ENCODE measurements around the gene CAVIN4. TPM values are rescaled to one million over a fixed set of nuclear protein-coding genes. Genes with fewer than 3 reads are reported as not detected.
A peak's percentile ranks its signal among the peaks of the same experiment; 100 is the strongest.

CAVIN4 gene
- total RNA-seq, 1 experiment from 2014 or later: 0.59 TPM

DNA sequence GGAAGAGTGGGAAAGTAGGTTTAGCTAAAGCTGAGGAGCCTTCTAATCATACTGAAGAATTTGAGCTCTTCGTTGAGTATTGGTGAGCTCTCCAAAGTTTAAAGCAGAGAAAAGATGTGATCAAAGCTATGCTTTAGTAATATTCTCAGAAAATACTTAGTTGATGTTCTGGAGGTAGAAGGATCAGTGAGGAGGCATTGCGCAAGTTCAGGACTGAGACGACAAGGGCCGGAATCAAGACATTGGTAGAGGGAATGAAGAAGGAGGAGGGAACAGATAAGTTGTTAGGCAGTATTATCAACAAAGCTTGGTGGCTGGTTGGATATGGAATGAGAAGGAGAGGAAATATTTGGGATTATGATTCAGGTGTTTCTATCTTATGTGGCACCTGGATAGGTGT lies 7.1 kb downstream of the CAVIN4 start:
- ATAC-seq (no peak), DNase-seq (ENCODE audit: low read depth, low spot score) (no peak)
- Histone ChIP-seq H3K36me3 (ENCODE audit: control insufficient read depth in 1 of 2, insufficient read depth in 2 of 2, low read length in 2 of 2) (no peaks in the 10 kb centered on the region), H3K4me1 (ENCODE audit: control insufficient read depth in 1 of 2, insufficient read depth in 2 of 2, low read length in 2 of 2) (peaks cover 8 to 34% of the 10 kb centered on the region in 2 experiments; a peak in 3 of 4 replicates), H3K4me3 (replicated peaks in 1 of 2; ENCODE audit: low read depth in 1 of 2, low read length in 2 of 2) (no peak overlapping the region), H3K9me3 (ENCODE audit: control insufficient read depth in 1 of 2, insufficient read depth in 1 of 2, low read depth in 1 of 2, low read length in 2 of 2) (no peaks in the 10 kb centered on the region), H3K27me3 (ENCODE audit: insufficient read depth, low read length) (no peaks in the 10 kb centered on the region), H3K27ac (ENCODE audit: low read depth, low read length) (no peak overlapping the region), H2AFZ (ENCODE audit: low read depth, low read length, poor library complexity, severe bottlenecking) (no peak overlapping the region), H3K4me2 (ENCODE audit: low read length) (no peak overlapping the region), H3K79me2 (ENCODE audit: insufficient read depth, low read length) (no peaks in the 10 kb centered on the region), H4K20me1 (ENCODE audit: insufficient read depth) (no peaks in the 10 kb centered on the region), H3K9ac (ENCODE audit: low read length) (no peak overlapping the region), H3K9me2 (ENCODE audit: insufficient read depth) (no peaks in the 10 kb centered on the region)
- TF ChIP-seq CEBPB (IDR thresholded peaks at IDR 0.05; ENCODE audit: low read depth) (0 out of 2 replicates have a peak, but pooled peaks have one; percentile 19), POLR2AphosphoS5 (IDR thresholded peaks at IDR 0.05; ENCODE audit: low read depth, low read length) (no peak)
- ChIA-PET RAD21 (ENCODE audit: low non-redundant PET in 1 of 2, low total read pairs in 2 of 2, uncharacterized antibody in 2 of 2, unreplicated experiment in 2 of 2) (no interaction called here), CTCF (interaction anchor here (1.3 kb wide), 1 partner anchor 10 kb away, joined by 3 read pairs; no protein-coding TSS in a partner anchor), POLR2A (no interaction called here)
- BruUV-seq (replicated peaks): no TSS peak
- intact Hi-C loops (cut with micrococcal nuclease): no loop called here

DNA sequence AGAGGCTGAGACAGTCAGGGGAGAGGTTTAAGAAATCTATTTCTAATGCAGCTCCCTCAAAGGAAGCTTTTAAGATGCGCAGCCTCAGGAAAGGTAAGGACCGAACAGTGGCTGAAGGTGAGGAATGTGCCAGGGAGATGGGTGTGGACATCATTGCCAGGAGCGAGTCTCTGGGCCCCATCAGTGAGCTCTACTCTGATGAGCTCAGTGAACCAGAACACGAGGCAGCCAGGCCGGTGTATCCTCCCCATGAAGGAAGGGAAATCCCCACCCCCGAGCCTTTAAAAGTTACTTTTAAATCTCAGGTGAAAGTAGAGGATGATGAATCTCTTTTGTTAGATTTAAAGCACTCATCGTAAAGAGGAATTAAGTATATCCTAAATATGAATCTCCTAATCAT lies 8.2 kb downstream of the CAVIN4 start:
- CTCF ChIA-PET: interaction anchor here (1.3 kb wide), 1 partner anchor 16 kb away, joined by 4 read pairs; no protein-coding TSS in a partner anchor
- H3K9me2 ChIP-seq (ENCODE audit: insufficient read depth): no peaks in the 10 kb centered on the region
- H3K4me3 ChIP-seq (replicated peaks in 1 of 2; ENCODE audit: low read depth in 1 of 2, low read length in 2 of 2): no peak overlapping the region
- no peaks in the 10 kb centered on the region for H3K36me3 ChIP-seq (ENCODE audit: control insufficient read depth in 1 of 2, insufficient read depth in 2 of 2, low read length in 2 of 2)
- H4K20me1 ChIP-seq (ENCODE audit: insufficient read depth): no peaks in the 10 kb centered on the region
- no peak for ATAC-seq
- no peak overlapping the region for H3K9ac ChIP-seq (ENCODE audit: low read length)
- TF ChIP-seq CBX3 (IDR thresholded peaks at IDR 0.05; ENCODE audit: low read depth) (no peak), POLR2AphosphoS5 (IDR thresholded peaks at IDR 0.05; ENCODE audit: low read depth, low read length) (no peak), TCF7L2 (IDR thresholded peaks at IDR 0.05; ENCODE audit: borderline replicate concordance, extremely low read depth, insufficient read depth, insufficient read length) (no peak), CEBPB (IDR thresholded peaks at IDR 0.05; ENCODE audit: low read depth) (no peak), SP1 (IDR thresholded peaks at IDR 0.05; ENCODE audit: low read depth) (no peak), SRF (IDR thresholded peaks at IDR 0.05; ENCODE audit: low read depth) (no peak), ZNF274 (IDR thresholded peaks at IDR 0.05; ENCODE audit: low read depth, low read length) (no peak), ELF1 (IDR thresholded peaks at IDR 0.05; ENCODE audit: borderline replicate concordance, low read depth) (no peak), FOSL1 (IDR thresholded peaks at IDR 0.05; ENCODE audit: low read depth) (no peak), EGR1 (IDR thresholded peaks at IDR 0.05; ENCODE audit: low read depth) (no peak), ZFX (IDR thresholded peaks at IDR 0.05) (no peak)
- TF ChIP-seq, protein P1, sequence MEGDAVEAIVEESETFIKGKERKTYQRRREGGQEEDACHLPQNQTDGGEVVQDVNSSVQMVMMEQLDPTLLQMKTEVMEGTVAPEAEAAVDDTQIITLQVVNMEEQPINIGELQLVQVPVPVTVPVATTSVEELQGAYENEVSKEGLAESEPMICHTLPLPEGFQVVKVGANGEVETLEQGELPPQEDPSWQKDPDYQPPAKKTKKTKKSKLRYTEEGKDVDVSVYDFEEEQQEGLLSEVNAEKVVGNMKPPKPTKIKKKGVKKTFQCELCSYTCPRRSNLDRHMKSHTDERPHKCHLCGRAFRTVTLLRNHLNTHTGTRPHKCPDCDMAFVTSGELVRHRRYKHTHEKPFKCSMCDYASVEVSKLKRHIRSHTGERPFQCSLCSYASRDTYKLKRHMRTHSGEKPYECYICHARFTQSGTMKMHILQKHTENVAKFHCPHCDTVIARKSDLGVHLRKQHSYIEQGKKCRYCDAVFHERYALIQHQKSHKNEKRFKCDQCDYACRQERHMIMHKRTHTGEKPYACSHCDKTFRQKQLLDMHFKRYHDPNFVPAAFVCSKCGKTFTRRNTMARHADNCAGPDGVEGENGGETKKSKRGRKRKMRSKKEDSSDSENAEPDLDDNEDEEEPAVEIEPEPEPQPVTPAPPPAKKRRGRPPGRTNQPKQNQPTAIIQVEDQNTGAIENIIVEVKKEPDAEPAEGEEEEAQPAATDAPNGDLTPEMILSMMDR (IDR thresholded peaks at IDR 0.05 in 2 of 3, conservative IDR thresholded peaks at IDR 0.05 in 1 of 3; ENCODE audit: borderline replicate concordance in 1 of 3, insufficient read depth in 1 of 3, low read depth in 2 of 3, low read length in 2 of 3): no peak
- TF ChIP-seq, protein P2, sequence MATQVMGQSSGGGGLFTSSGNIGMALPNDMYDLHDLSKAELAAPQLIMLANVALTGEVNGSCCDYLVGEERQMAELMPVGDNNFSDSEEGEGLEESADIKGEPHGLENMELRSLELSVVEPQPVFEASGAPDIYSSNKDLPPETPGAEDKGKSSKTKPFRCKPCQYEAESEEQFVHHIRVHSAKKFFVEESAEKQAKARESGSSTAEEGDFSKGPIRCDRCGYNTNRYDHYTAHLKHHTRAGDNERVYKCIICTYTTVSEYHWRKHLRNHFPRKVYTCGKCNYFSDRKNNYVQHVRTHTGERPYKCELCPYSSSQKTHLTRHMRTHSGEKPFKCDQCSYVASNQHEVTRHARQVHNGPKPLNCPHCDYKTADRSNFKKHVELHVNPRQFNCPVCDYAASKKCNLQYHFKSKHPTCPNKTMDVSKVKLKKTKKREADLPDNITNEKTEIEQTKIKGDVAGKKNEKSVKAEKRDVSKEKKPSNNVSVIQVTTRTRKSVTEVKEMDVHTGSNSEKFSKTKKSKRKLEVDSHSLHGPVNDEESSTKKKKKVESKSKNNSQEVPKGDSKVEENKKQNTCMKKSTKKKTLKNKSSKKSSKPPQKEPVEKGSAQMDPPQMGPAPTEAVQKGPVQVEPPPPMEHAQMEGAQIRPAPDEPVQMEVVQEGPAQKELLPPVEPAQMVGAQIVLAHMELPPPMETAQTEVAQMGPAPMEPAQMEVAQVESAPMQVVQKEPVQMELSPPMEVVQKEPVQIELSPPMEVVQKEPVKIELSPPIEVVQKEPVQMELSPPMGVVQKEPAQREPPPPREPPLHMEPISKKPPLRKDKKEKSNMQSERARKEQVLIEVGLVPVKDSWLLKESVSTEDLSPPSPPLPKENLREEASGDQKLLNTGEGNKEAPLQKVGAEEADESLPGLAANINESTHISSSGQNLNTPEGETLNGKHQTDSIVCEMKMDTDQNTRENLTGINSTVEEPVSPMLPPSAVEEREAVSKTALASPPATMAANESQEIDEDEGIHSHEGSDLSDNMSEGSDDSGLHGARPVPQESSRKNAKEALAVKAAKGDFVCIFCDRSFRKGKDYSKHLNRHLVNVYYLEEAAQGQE (IDR thresholded peaks at IDR 0.05; ENCODE audit: low read depth): no peak
- TF ChIP-seq, protein P3, sequence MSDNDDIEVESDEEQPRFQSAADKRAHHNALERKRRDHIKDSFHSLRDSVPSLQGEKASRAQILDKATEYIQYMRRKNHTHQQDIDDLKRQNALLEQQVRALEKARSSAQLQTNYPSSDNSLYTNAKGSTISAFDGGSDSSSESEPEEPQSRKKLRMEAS (IDR thresholded peaks at IDR 0.05): no peak
- H3K27me3 ChIP-seq (ENCODE audit: insufficient read depth, low read length): no peaks in the 10 kb centered on the region
- no peak overlapping the region for H3K27ac ChIP-seq (ENCODE audit: low read depth, low read length)
- no peaks in the 10 kb centered on the region for H3K79me2 ChIP-seq (ENCODE audit: insufficient read depth, low read length)
- H3K4me1 ChIP-seq (ENCODE audit: control insufficient read depth in 1 of 2, insufficient read depth in 2 of 2, low read length in 2 of 2): peaks cover 8 to 34% of the 10 kb centered on the region in 2 experiments; a peak in 3 of 4 replicates
- no peaks in the 10 kb centered on the region for H3K9me3 ChIP-seq (ENCODE audit: control insufficient read depth in 1 of 2, insufficient read depth in 1 of 2, low read depth in 1 of 2, low read length in 2 of 2)
- no TSS peak for BruUV-seq (replicated peaks)
- intact Hi-C loops (cut with micrococcal nuclease): no loop called here
- RAD21 ChIA-PET (ENCODE audit: low non-redundant PET in 1 of 2, low total read pairs in 2 of 2, uncharacterized antibody in 2 of 2, unreplicated experiment in 2 of 2): no interaction called here
- no peak overlapping the region for H2AFZ ChIP-seq (ENCODE audit: low read depth, low read length, poor library complexity, severe bottlenecking)
- H3K4me2 ChIP-seq (ENCODE audit: low read length): no peak overlapping the region
- no peak for DNase-seq (ENCODE audit: low read depth, low spot score)
- POLR2A ChIA-PET: no interaction called here

Data from HCT116 (cell line).